ENCODE data around the gene LRRC3.
"Not testable (repeated sequence)": the region's sequence is repeated elsewhere in the genome, so short reads cannot be mapped to it uniquely, and the experiment has no call there.

LRRC3 gene

GRCh38 chr21:44503006-44503889 lies 47.9 kb downstream of the LRRC3 start:
- in situ Hi-C loops (cut with MboI; ENCODE audit: low pct_unique_long_range_greater_than_20kb, low sequenced_read_pairs); DNase-seq: not testable (repeated sequence)

GRCh38 chr21:44503901-44504399 lies 48.6 kb downstream of the LRRC3 start:
- in situ Hi-C loops (cut with MboI; ENCODE audit: low pct_unique_long_range_greater_than_20kb, low sequenced_read_pairs): no loop called here
- DNase-seq: peak; percentile 26

- in situ Hi-C loops (cut with MboI; ENCODE audit: low pct_unique_long_range_greater_than_20kb, low sequenced_read_pairs): no loop called here
- no peak for DNase-seq
Observed at GRCh38 chr21:44505673-44506278, 50.5 kb downstream of the LRRC3 start.

- in situ Hi-C loops (cut with MboI; ENCODE audit: low pct_unique_long_range_greater_than_20kb, low sequenced_read_pairs): no loop called here
- DNase-seq: no peak
Observed at GRCh38 chr21:44506279-44507255, 51.3 kb downstream of the LRRC3 start.

- in situ Hi-C loops (cut with MboI; ENCODE audit: low pct_unique_long_range_greater_than_20kb, low sequenced_read_pairs): no loop called here
- DNase-seq: no peak
Observed at GRCh38 chr21:44507673-44508425, 52.5 kb downstream of the LRRC3 start.

- in situ Hi-C loops (cut with MboI; ENCODE audit: low pct_unique_long_range_greater_than_20kb, low sequenced_read_pairs): no loop called here
- DNase-seq: no peak
Observed at GRCh38 chr21:44508426-44508710, 53.1 kb downstream of the LRRC3 start.

- no peak for DNase-seq
- in situ Hi-C loops (cut with MboI; ENCODE audit: low pct_unique_long_range_greater_than_20kb, low sequenced_read_pairs): no loop called here
Observed at GRCh38 chr21:44508711-44509445, 53.6 kb downstream of the LRRC3 start.

- DNase-seq: no peak
Observed at GRCh38 chr21:44509539-44509938, 54.2 kb downstream of the LRRC3 start.

GRCh38 chr21:44510109-44510507 lies 54.8 kb downstream of the LRRC3 start:
- in situ Hi-C loops (cut with MboI; ENCODE audit: low pct_unique_long_range_greater_than_20kb, low sequenced_read_pairs): no loop called here
- no peak for DNase-seq

More at GRCh38 chr21:44509539-44509938, 54.2 kb downstream of the LRRC3 start:
- in situ Hi-C loops (cut with MboI; ENCODE audit: low pct_unique_long_range_greater_than_20kb, low sequenced_read_pairs): no loop called here

- in situ Hi-C loops (cut with MboI; ENCODE audit: low pct_unique_long_range_greater_than_20kb, low sequenced_read_pairs): no loop called here
- peak; percentile 67 for DNase-seq
Observed at GRCh38 chr21:44510508-44511218, 55.4 kb downstream of the LRRC3 start.

GRCh38 chr21:44511219-44511937 lies 56.1 kb downstream of the LRRC3 start:
- in situ Hi-C loops (cut with MboI; ENCODE audit: low pct_unique_long_range_greater_than_20kb, low sequenced_read_pairs): no loop called here
- DNase-seq: no peak
